ENCODE data around the gene MS4A4A.

DNA sequence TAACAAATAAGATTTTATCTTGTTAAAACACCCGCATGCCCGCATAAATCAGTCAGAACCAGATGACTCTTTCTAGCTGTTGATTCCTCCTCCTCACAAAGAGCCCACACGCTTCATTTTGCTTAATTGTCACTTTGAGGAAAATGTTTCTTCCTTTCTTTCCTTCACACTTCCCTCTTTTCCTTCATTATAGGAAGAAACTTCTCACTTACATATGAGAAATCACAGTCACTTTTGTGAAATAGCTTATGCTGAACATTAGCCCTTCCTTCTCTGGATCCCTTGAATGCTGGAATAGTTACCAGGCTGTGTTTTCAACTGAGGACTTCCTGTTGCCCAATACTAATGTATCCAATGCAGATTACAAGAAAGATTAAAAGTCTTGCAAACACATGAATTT lies 52.4 kb downstream of the MS4A4A start:
- TF ChIP-seq CTCF (IDR thresholded peaks at IDR 0.05; ENCODE audit: low read depth, low read length, poor library complexity, severe bottlenecking) (no peak), EZH2phosphoT487 (IDR thresholded peaks at IDR 0.05; ENCODE audit: borderline replicate concordance, low read length) (no peak)
